ENCODE data around the gene GPS2.

GRCh38 chr17:7304179-7304578 lies 11.0 kb downstream of the GPS2 start:
- no peak for TF ChIP-seq CTCF (IDR thresholded peaks at IDR 0.05)
- no peak for TF ChIP-seq POLR2A (IDR thresholded peaks at IDR 0.05)
